CD4-positive, alpha-beta T cell treated with Interferon gamma for 1 hour (primary cell): ENCODE results near the gene DSCAML1.

Experiments used
- DNase-seq: peaks from one replicate; pipeline ENCODE4 v3.0.0-alpha.2; 2020

The DSCAML1 gene

DNA sequence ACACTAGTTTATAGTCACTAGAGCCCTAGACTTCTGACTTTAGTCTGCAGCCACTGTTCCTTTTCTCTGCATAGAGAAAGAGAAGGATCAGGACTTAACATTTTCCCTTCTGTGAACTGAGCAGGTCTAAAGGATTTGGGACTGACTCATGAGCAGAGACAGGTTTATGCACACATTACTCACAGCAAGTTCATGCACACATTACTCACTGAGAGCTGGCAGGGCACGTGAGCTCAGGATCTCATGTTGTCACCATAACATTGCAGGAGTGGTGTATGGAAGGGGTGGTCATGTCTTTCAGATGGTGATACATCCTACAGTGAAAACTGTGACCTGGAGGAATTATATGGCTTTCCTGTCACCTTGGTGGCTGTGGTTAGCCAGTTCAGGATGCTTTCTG lies 413.0 kb downstream of the DSCAML1 start:
- DNase-seq, result no peak

DNA sequence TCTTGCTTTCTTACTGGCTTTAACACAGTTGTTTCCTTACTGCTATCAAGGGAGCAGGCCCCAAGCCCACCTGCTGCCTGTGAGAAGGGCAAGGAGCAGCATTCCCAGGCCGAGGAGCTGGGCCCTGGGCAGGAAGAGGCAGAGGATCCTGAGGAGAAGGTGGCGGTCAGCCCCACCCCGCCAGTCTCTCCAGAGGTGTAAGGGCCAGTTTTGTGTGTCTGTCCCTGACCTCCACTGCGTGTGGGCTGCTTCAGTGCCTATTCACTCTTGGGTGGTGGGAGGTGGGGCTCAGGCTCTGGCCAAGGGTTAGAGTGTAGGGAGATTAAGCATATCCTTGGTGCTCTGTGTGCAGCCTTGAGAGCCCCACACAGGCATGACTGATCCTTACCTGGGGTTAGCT lies 414.3 kb downstream of the DSCAML1 start:
- no peak for DNase-seq

DNA sequence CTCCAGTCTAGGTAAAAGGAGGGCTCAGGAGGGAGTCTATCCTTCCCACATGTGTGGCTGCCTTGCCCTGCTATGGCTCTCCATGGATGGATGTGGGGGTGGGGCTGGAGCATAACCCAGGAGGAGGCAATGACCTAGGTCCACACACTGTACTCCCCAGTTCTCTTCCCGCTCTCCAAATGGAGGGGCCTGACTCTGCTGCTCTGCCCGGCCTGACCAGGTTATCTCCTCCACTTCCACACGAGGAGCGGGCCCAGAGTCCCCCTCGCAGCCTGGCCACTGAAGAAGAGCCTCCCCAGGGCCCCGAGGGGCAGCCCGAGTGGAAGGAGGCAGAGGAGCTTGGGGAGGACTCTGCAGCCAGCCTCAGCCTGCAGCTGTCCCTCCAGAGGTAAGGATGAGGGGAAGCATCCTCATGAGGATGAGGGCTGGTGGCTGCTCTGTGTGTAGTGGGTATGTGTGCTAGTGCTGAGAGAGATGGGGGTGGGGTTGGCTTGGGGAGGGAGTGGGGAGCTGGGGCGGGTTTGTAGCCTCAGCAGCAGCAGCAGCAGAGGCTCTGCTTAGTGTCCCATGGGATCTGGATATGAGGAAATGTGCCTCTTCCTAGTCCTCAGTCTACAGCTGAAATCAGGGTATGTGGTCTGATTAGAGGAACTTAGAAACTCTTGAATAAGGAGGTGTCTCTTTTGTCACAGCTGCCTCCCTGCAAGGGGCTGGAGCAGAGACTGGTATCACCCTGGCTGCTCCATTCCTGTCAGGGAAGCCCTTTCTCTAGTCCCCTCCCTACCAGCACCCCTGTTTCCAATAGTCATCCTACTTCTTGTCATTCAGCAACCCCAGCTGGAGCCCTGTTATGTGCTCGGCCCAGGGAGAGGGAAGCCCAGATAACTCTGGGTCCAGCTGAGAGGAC lies 415.3 kb downstream of the DSCAML1 start:
- DNase-seq, result no peak

DNA sequence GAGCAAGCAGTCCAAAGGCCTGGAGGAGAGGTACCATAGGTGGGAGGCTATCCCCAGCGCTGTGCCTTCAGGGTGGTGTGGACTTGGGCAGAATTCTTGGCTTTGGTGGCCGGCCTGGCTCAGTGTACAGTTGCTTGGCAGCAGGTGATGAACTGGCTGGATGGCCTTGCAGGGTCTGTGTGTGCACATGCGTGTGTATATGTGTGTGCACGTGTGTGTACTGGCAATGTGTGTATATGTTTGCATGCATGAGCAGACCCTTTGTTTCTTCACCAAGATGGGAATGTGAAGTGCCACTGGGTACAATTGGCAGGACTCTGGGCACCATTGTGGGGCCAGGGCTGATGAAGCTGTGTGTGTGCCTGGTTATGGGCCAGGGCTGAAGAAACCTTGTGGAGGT lies 416.3 kb downstream of the DSCAML1 start:
- no peak for DNase-seq

DNA sequence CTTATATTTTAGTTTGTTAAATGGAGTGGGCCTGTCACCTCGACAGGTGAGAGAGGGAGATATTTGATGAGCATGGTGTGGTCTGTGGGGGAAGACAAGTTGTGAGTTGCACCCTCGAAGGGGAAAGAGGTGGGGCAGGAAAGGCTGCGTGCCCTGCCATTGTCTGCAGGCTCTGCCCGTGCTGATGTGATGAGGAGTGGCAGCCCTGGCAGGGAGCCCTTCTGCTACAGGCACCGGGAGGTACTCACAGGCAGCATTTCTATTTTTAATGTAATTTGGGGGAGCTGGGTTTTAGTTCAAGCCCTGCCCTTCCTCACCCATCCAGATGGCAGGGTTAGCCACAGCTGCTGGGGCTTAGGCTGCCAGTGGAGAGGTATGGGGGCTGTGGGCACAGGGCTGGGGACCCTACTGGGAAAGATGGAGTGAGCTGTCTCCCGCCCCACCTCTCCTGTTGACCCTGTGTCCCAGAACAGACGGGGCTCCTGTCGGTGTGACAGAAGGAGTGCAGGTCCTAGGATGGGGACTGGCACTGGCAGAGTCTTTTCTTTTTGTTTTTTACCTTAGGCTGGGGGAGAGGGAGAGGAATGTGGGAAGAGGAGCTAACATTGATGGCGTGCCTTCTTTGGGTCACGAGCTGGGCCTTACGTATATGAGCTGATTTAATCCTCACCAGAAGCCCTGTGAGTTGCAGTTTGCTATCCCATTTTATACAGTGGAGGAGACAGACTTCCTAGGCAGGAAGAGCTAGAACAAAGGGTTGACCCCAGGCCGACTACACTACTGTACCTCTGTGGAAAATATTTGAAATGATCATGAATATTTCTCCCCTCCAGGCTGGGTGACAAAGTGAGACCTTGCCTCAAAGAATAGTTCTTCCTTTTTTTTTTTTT lies 417.8 kb downstream of the DSCAML1 start:
- no peak for DNase-seq
